GM21576 (cell line): ENCODE results near the gene IP6K1.
"Not testable (repeated sequence)": the region's sequence is repeated elsewhere in the genome, so short reads cannot be mapped to it uniquely, and the experiment has no call there.

Source experiments
- ATAC-seq: cut with Tn5 transposase; IDR thresholded peaks from one replicate; pipeline ENCODE4 v1.9.1; 2021; ENCODE audit warnings: mild to moderate bottlenecking, moderate library complexity; ENCODE audit not compliant: unreplicated experiment

IP6K1 gene

DNA sequence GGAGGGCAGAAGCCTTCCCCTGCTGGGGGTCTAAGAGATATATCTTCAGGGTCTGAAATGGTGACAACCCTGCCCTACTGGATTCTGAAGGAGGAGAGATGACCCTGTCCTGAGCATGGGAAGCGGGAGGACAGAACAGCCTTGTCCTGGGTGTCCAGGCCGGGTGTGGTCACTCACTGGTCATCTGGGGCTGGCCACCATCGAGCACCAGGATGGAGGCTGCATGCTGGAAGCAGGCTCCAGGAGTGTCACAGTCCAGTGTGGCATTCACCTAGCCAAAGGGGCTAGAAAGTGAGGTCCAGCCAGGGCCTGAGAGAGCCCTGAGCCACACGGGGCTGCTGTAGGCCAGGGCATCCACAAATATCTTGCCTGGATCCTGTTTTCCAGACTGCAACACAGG, 8.1 kb upstream of the IP6K1 start:
- no peak for ATAC-seq

DNA sequence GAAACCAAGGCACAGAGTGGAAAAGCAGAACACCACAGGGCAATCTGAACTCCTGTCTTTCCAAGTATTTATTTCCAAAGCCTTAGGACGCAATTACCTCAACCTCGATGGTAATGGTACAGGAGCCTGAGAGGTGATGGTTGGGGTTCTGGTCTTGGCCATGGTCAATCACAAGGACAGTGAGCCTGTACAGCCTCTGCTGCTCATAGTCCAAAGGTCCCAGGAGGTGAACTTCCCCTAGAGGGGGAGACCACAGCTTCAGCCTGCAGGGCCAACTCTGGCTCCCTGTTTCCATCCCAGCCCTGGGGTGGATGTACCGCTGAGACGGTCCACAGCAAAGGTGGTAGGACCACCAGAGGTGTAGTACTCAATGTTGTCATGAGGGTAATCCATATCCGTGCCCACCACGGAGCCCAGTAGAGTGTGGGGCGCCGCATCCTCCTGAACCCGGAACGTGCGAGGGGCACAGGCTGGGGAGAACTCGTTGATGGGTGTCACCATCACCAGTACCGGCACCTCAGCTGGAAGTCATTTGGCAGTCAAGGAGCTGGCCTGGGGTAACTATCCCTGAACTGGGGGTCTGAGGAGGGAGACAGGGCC, 7.2 kb upstream of the IP6K1 start:
- ATAC-seq, result no peak

DNA sequence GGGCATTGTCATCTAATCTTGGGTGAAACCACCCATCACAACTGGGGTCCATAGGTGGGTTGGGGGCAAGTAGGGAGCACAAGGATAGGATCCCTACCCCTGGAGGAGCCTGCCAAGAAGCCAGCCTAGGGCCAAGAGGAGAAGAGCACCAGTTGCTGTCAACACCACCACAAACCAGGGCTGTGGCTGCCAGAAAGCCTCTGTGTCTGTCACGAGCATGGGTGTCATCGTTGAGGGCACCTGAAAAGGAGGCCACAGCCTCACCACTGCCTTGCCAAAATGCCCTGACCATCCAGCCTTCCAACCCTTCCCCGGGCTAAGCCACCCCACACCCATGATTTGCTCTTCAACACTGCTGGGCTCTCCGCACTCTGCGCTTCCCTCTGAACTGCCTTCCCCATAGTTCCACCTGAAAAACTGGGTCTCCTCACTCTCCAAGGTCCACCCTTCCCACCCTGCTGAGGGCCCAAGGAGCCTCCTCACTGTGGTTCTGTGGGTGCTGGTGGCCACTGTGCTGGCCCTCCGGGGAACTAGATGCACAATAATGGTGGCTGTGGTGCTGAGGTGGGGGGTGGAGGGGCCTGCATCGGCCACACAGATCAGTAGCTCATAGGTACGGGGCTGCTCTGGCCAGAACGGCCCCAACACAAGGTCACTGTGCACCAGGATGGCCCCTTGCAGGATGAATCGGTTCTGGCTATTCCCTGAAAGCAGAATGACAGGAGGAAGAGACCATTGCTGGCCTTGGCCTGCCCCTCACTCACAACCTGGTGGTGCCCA, 6.2 kb upstream of the IP6K1 start:
- ATAC-seq, result no peak

DNA sequence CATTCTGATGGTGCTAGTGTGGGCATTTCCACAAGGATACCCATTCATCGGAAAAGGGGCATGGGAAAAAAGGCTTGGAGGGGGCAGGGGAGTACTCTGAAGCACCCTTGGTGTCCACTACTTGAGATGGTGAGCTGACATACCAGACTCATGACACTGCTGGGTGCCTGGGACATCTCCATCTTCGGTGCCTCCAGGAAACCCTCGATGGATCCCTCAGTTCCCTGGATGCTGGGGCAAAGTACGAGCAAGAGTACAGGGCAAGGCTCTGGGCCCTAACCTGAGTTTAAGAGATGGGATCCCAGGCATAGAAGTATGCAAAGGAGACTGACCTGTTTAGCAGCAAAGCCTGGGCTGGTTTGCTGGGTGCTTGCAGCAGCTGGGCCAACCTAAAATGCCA, 5.2 kb upstream of the IP6K1 start:
- ATAC-seq, result no peak

DNA sequence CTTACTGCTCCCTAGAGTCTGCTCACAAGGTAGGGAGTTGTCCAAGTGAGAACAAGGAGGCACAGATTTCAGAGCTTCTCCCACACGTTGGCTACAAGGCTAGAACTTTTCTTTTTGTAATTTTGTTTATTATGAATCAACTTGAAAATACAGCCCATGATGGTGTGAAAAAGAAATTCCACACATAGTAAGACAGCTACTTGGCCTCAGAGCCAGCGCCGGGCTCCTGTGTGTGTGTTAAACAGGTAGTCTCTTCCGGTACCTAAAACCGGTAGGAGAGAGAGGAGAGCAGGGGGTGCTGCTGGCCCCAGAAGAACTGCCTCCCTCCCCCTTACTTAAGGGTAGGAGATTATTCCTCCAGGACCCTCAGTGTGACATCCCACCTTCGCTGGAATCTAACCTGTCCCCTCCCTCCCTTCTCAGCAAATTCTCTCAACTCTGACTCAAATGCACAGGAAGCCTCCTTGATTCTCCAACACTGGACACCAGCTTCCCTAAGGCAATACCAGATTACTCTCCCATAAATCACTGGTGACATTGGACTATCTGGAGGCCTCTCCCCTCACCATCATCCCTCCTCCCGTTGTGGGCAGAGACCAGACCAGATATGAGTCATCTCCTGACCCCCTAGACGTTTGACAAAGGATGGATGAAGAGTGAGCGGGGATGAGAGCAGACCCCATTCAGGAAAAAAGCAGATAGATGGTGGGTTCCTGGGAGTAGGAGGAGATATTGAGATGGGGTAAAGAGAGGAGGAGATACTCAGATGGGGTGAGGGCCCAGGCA, 4.5 kb upstream of the IP6K1 start:
- no peak for ATAC-seq

DNA sequence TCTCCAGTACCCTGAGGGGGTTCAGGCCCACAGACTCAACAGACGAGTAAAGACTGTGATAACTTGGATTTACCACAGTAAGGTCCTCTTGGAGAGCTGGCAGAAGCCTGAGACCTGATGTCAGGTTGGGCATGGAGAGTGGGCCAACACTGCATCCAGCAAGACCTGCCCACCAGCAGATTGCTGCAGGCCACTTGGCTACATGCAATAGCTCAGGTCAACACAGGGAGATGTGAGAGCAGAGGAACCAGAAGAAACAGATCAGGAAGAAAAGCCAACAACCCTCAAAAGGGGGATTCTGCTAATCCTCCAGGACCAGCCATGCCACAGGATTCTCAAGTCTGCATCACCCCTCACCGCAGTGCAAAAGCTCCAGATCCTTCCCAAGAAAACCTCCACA, 1.7 kb upstream of the IP6K1 start:
- no peak for ATAC-seq

DNA sequence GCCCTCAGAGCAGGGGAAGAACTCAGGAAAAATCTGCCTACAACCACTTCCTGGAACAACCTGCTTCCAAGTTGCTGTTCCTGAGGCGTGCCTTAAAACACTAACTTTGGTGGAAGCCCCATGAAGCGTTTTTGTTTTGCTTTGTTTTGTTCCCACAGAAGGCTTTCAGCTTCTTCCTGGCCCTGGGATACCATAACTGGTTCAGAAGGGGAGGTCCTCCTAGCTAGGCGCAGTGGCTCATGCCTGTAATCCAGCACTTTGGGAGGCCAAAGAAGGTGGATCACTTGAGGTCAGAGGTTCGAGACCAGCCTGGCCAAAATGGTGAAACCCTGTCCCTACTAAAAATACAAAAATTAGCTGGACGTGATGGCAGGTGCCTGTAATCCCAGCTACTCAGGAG, 1.2 kb upstream of the IP6K1 start:
- no peak for ATAC-seq

DNA sequence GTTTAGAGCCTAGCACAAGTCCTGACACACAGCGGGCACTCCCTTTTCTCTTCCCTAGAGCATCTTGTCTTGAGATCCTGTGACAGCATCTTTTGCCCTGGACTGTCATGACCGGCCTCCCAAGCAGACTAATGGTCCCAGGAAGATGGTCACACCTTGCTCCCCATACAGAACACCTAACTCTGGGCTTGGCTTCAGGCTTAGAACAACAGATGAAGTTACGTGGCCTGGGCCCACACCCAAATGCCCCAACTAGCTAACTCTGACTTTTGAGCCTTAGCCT, 781 bp upstream of the IP6K1 start:
- no peak for ATAC-seq

DNA sequence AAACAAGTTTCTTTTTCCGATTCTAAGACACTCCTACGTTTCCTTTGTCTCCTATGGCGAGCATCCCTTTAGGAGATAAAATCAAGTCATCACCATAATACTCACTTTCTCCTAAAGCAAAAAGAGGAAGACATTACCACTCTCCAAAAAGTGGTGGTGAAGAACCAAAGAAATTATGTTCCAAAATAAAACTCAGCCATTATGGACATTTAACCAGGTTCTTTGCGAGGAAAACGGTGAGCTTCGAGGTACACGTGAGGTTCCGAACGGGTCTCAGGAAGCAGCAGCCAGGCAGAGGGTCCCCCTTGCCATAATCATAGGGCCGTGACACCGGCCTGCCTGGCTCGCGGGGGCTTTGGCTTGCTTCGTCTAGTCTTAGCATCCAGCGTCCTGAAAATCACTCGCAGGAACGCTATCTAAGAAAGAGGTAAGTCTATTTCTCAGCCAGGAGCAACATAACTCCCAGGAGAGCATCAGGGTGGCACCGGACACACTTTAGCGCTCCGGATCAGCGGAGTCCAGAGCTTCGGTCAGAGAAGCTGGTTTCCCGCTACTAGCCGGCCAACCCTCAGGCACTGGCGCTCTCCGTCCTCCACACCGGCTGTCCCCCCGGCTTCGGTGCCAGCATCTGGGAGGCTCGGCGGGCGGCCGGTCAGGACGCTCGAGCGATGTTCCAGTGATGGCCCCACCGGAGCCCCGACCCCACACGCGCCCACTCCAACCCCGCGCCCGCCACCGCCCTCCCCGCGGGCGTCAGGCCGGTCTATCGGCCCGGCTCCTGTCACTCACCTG, 581 bp downstream of the IP6K1 start:
- peak; percentile 36 for ATAC-seq

DNA sequence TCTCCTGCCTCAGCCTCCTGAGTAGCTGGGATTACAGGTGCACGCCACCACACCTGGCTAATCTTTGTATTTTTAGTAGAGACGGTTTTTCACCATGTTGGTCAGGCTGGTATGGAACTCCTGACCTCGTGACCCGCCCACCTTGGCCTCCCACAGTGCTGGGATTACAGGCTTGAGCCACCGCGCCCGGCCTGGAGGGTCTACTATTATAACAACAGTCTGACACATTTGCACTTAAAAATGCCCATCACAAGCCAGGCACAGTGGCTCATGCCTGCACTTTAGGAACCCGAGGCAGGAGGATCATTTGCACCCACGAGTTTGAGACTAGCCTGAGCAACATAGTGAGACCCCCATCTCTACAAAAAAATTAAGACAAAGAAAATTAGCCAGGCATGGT, 4.1 kb downstream of the IP6K1 start:
- ATAC-seq, result not testable (repeated sequence)

DNA sequence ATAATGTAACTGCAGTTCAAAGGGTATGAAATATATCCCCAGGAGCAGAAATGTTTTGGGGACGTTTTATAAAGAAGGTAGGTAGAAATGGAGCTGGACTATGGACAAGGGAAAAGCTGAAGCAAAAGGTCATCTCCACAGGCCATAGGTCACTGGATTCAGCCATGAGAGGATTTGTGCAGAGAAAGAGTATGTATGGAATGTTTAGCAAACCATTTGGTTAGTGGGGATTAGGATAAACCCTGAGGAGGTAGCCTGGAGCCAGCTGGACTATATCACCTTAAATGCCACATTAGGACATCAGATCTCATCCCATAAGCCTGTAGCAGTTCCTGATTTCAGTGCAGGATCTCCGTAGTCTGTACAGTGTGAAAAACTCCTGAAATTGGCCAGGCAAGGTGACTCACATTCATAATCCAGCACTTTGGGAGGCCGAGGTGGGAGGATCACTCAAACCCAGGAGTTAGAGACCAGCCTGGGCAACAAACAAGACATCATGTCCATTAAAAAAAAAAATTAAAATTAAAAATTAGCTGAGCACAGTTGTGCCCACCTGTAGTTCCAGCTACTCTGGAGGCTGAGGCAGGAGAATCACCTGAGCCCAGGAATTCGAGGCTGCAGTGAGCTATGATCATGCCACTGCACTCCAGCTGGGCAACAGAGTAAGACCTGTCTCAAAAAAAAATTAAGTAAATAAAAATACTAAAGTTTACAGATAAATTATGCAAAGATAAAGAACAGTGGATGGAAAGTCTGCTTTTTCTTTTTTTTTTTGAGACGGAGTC, 4.7 kb downstream of the IP6K1 start:
- no peak for ATAC-seq

DNA sequence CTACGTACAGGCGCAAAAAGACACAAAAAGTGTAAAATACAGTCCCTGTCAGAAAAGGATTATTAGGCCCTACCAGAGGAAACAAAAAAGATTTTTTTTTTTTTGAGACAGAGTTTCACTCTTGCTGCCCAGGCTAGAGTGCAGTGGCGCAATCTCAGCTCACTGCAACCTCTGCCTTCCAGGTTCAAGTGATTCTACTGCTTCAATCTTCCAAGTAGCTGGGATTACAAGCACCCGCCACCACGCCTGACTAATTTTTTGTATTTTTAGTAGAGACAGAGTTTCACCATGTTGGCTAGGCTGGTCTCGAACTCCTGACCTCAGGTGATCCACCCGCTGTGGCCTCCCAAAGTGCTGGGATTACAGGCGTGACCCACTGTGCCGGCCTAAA, 5.4 kb downstream of the IP6K1 start:
- ATAC-seq, result not testable (repeated sequence)

DNA sequence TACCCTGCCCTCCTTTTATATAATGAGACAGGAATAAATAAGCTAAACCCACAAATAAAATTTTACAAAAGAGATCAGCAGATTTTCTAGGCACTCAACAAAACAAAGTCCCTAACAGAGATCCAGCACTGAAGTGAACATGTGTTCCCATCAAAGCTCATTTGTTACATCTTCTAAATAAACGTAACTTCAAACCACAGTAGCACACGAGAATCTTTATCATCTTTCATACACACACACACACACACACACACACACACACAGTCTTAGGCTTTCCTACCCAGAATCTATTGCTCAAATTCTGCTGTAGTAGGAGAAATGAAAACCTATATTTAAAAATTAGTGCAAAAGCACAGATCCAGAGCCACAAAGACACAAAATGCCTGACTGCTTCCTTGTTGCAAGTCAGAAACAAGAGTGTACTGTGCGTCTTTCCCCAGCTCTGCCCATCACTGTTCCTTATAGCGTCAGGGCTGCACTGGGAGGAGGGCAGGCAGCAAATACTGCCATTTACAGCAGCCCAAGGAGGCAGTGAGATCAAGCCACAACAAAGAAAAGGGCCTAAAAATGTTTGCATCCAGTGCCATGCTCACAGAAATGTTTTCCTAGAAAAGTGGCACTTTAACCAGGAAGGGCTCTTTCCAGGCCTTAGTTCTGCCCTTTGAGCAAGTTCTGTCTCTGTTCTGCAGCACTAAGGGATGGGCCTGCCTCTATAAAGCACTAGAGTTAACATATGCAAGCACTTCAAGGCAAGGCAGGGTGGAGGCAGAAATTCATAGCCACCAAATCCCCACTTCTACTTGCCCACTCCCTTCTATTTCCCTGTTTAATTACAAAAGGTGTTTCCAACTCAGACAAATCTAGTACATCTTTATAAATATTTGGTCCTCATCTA, 6.0 kb downstream of the IP6K1 start:
- no peak for ATAC-seq

DNA sequence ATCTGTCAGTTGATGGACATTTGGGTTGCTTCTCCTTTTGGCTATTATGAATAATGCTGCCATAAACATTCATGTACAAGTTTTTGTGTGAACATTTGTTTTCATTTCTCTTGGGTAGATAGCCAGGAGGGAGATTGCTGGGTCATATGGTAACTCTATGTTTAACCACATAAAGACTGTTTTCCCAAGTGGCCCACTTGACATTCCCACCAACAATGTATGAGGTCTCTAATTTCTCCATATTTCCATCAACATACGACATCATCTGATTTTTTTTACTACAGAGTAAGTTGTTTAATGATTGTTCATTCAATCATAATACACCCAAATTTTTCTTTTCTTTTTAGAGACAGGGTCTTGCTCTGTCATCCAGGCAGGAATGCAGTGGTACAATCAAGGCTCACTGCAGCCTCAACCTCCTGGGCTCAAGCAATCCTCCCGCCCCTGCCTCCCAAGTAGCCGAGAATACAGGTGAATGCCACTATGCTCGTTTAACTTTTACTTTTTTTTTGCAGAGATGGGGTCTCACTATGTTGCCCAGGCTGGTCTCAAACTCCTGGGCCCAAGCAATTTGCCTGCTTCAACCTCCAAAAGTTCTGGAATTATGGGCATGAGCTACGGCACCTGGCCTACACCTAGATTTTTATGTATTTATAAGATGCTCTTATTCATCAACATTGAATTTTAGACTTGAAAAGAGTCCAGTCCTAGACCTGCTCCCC, 6.8 kb downstream of the IP6K1 start:
- ATAC-seq, result no peak

DNA sequence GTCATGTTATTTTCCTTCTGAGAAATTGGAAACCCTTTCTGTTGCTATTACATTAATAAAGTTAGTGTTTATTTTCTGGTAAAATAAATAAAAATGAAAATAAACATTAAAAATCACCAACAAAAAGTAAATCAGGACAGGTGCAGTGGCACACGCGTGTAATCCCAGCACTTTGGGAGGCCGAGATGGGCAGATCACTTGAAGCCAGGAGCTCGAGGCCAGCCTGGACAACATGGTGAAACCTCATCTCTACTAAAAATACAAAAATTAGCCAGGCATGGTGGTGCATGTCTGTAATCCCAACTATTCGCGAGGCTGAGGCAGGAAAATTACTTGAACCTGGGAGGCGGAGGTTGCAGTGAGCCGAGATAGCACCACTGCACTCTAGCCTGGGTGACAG, 10.2 kb downstream of the IP6K1 start:
- not testable (repeated sequence) for ATAC-seq

DNA sequence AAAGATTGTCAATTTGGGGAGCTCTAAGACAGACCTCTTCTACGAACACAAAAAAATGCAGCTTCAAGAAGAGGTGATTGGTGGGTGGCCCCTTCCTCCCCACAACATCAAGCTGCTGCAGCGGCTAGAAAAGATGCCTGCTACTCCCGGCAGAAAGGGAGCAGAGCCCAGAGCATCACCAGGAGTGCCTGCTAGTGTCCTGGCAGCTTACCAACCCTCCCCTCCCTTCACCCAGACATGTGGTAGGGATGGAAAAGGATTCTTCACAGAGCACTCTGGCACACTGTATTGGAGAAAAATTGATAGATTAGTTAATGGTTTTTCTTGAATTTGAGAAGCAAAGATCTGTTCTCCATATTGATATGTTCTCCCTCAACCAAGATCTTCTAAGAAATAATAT, 10.8 kb downstream of the IP6K1 start:
- no peak for ATAC-seq

DNA sequence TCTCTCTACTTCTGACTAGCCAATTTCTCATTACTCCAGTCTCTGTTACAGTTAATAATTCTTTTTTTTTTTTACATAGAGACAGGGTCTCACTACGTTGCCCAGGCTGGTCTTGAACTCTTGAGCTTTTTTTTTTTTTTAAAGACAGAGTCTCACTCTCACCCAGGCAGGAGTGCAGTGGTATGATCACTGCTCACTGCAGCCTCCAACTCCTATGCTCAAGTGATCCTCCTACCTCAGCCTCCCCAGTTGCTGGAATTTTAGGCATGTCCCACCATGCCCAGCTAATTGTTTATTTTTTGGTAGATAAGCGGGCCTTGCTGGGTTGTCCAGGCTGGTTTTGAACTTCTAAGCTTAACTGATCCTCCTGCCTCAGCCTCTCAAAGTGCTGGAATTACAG, 13.6 kb downstream of the IP6K1 start:
- ATAC-seq, result no peak

DNA sequence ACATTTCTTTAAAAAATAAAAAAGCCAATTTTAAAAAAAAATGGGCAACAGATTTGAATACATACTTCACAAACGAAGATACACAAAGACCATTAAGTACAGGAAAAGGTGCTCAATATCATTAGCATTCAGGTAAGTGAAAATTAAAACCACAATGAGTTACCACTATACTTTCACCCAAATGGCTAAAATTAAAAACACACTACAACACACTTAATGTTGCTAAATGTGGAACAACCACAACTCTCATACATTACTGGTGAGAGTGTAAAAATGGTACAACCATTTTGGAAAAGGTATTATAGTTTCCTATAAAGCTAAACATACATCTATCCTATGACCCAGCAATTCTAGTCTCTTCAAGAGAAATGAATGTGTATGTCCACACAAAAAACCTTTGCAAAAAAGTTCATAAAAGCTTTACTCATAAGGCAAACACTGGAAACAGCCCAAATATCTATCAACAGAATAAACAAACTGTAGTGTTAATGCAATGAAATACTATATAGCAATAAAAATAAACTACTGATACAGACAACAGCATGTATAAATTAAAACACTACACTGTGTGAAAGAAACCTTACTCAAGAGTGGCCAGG, 14.9 kb downstream of the IP6K1 start:
- ATAC-seq, result no peak

DNA sequence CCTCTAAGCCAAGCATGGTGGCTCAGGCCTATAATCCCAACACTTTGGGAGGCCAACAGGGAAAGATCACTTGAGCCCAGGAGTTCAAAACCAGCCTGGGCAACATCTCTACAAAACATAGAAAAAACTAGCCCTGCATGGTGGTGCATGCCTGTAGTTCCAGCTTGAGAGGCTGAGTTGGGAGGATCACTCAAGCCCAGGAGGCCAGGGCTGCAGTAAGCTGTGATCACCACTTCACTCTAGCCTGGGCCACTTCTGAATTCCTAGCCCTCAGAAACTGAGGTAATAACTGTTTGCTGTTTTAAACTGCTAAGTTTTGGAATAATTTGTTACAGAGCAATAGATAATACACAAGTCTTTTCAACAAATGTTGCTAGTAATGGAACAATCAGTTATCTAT, 16.4 kb downstream of the IP6K1 start:
- ATAC-seq, result no peak
